Astrocyte of the cerebellum (primary cell): Measurements from ENCODE around the gene PLK5.

Experiments used
- DNase-seq: peaks from one replicate; pipeline ENCODE4 v3.0.0-alpha.2; 2011; ENCODE audit warnings: low read depth
- H3K4me3 ChIP-seq: 2 replicates; pipeline ENCODE4 v1.5.1; 2011; ENCODE audit warnings: mild to moderate bottlenecking, low read depth, low read length, moderate library complexity
- CTCF ChIP-seq: IDR thresholded peaks from 2 replicates; pipeline ENCODE4 v1.5.1; 2012; ENCODE audit warnings: low read length, low read depth, moderate library complexity, mild to moderate bottlenecking; ENCODE audit errors: missing control alignments
- in situ Hi-C: cut with HindIII; loops from 2 replicates; pipeline ENCODE4 v1.10.0; 2017; ENCODE audit warnings: low sequenced_read_pairs

PLK5 gene

DNA sequence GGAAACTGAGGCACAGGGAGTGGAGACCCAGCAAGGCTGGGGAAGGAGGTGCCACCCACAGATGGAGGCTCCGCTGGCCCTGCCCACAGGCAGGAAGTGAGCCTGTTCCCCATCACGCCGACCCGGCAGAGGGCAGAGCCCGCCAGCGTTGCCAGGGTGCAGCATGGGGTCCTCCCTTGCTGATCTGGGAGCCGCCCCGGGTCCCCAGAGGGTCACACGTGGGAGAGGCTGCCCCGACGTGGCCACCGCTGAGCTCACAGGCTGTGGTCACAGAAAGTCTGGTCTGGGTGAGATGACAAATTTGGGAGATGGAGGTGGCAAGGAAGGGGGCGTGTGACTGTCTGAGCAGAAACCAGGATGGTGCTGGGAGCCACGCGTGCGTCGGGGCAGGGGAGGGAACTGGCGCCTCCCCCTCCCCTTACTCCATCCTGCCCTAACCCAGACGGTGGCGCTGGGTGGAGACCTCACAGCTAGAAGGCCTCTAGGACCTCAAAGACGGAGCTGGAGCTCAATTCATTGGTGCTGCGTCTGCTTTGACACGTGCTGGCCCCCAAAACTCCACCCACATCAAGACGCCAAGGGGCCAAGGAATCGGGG lies 36.5 kb downstream of the PLK5 start:
- TF ChIP-seq CTCF, result no peak
- no peak for DNase-seq
- in situ Hi-C loops, result no loop called here
- no peak overlapping the region for H3K4me3 ChIP-seq

DNA sequence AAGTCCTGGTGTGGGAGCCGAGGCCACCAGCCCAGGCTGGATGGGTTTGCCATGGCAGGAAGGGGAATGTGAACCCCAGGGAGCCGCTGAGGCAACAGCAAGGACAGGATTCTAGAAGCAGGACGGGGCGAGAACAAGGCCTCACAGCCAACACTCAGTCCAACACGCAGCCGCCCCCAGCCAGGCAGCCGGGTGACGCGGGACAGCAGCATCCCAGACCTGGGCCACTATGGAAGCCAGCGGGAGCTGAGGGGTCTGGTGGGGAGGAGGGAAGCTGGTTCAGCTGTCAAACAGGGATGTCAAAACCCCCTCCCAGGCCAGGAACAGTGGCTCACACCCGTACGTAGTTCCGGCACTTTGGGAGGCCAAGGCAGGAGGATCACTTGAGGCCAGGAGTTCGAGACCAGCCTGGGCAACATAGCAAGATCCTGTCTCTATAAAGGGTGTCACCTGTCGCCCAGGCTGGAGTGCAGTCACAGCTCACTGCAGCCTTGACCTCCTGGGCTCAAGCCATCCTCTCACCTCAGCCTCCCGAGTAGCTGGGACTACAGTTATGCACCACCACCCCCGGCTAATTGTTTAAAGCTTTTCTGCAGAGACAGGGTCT lies 37.5 kb downstream of the PLK5 start:
- in situ Hi-C loops, result no loop called here
- no peak for DNase-seq
- H3K4me3 ChIP-seq, result no peak overlapping the region
- TF ChIP-seq CTCF, result no peak

DNA sequence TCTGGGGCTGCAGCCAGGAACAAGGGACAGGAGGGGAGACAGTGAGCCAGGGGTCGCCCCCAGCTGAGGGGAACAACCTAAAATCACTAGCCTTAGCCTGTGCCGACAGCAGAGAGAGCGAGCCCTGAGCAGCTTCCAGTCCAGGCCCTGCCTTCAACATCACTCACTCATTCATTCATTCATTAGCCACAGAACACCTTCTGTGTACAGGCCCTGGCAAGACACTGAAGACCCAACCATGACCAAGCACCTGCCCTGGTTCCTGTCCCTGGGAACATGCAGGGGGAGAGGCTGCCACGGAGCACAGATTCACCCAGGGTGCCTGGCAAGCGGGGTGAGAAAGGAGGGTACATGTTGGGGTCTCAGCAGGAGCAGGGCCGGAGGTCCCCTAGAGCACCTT lies 39.4 kb downstream of the PLK5 start:
- no peak for TF ChIP-seq CTCF
- no peak overlapping the region for H3K4me3 ChIP-seq
- DNase-seq, result no peak
- in situ Hi-C loops, result no loop called here

GRCh38 chr19:1566392-1567115 lies 42.7 kb downstream of the PLK5 start:
- H3K4me3 ChIP-seq, result peak overlapping the region; percentile 57
- in situ Hi-C loops, result no loop called here
- DNase-seq, result peak; percentile 56

DNA sequence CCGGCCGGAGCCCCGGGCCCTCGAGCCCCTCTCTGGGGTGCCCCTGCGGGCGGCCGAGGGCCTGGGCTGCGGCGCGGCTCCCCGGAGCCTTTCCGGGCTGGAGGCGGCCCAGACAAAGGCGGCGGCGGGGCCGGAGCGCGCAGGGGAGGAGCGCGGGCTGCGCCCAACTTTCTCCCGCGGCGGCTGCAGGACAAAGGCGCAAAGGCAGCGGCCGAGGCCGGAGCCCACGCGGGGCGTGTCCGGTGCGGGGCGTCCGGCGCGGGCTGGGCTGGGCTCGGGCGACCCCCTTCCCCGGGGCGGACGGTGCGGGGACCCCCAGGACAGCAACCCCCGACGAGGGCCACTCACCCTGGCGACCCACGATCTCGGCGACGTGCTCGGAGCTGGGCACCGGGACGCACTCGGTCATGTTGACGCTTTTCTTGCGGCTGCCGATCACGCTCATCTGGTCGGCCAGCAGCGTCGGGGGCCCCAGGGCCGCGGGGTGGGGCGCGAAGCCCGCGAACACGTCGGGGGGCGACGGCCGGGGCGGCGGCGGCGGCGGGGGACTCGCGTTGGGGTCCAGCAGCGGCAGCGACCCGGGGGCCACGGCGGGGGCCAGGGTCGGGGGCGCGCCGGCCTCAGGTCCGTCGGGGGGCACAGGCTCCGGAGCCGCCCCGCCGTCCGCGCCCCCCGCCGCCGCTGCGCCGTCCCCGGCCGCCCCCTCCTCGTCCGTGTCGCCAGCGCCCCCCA lies 43.4 kb downstream of the PLK5 start:
- DNase-seq, result no peak
- in situ Hi-C loops, result no loop called here
- peak overlapping the region; percentile 57 for H3K4me3 ChIP-seq

More at GRCh38 chr19:1566392-1567115, 42.7 kb downstream of the PLK5 start:
- no peak for TF ChIP-seq CTCF

More for the DNA sequence above, 43.4 kb downstream of the PLK5 start:
- no peak for TF ChIP-seq CTCF
